K562 (cell line): ENCODE results near the gene FAM20B. TPM values are rescaled to one million over a fixed set of nuclear protein-coding genes. Genes with fewer than 3 reads are reported as not detected.

ENCODE experiments used
- ATAC-seq: fragments of 200-7000 bp; cut with Tn5 transposase; 3 replicates; pipeline ENCODE4 v1.9.1; 2020; ENCODE audit warnings: moderate library complexity
- BruUV-seq: library from RNA; stranded (reverse); fragments of 400-500 nt; replicated peaks from 2 replicates; lab custom pipeline; 2021; lab: Mats Ljungman, UMichigan
- CTCF ChIA-PET: fragments of 300-600 bp; formaldehyde crosslinking; extraction: SDS; loops from one replicate; lab custom pipeline; 2021; ENCODE audit warnings: low intra/inter-chr PET ratio; lab: Yijun Ruan, JAX
- POLR2A ChIA-PET: fragments of 300-600, 350-650 bp; sonication (Branson Sonifier 250); formaldehyde crosslinking; extraction: SDS; loops from one replicate; lab custom pipeline; 2021; ENCODE audit warnings: antibody characterized with exemption, inconsistent platforms; lab: Yijun Ruan, JAX
- DNase-seq, 4 experiments: peaks; one replicate each; pipeline versions ENCODE4 v3.0.0 to v3.0.0-alpha.2; 2011 to 2018; ENCODE audit warnings: low spot score in 3 of 4, mixed read lengths in 3 of 4; ENCODE audit errors: extremely low read depth in 1 of 4
- FAIRE-seq: peaks from 2 replicates; lab custom pipeline; 2011; peaks lifted over from hg19 to GRCh38; lab: Jason Lieb, UNC
- H2AFZ ChIP-seq: 2 replicates; pipeline ENCODE4 v1.6.0; 2011; ENCODE audit warnings: low read depth, low read length, control low read depth, inconsistent platforms
- H3K27ac ChIP-seq: fragments of 200-600 bp; 3 replicates; pipeline ENCODE4 v1.8.0; 2011; ENCODE audit warnings: low read depth, mild to moderate bottlenecking, control low read depth, inconsistent platforms, low read length, moderate library complexity, mixed read lengths; ENCODE audit errors: extremely low read depth
- H3K27me3 ChIP-seq, 2 experiments: fragments of 300-600 bp in 1 of 2; 2 replicates in 1 of 2; 3 replicates in 1 of 2; pipeline versions ENCODE4 v1.6.0 to v1.8.0; 2011; ENCODE audit warnings: inconsistent platforms in 2 of 2, low read length in 2 of 2, mild to moderate bottlenecking in 1 of 2, mixed read lengths in 1 of 2, moderate library complexity in 1 of 2; ENCODE audit not compliant: control insufficient read depth in 2 of 2, insufficient read depth in 2 of 2
- H3K36me3 ChIP-seq: fragments of 300-600 bp; 3 replicates; pipeline ENCODE4 v1.8.0; 2011; ENCODE audit warnings: mild to moderate bottlenecking, low read length, inconsistent platforms; ENCODE audit not compliant: control insufficient read depth, insufficient read depth
- H3K4me1 ChIP-seq, 2 experiments: fragments of 200-600 bp in 1 of 2; replicated peaks in 1 of 2; 2 replicates in 1 of 2; 3 replicates in 1 of 2; pipeline versions ENCODE4 v1.5.1 to v1.8.0; 2011; ENCODE audit warnings: inconsistent platforms in 2 of 2, low read length in 2 of 2, mild to moderate bottlenecking in 1 of 2, mixed read lengths in 1 of 2, moderate library complexity in 1 of 2; ENCODE audit not compliant: control insufficient read depth in 2 of 2, insufficient read depth in 2 of 2
- H3K4me2 ChIP-seq: 2 replicates; pipeline ENCODE4 v1.6.1; 2011; ENCODE audit warnings: low read length, control low read depth, inconsistent platforms, mixed read lengths; ENCODE audit not compliant: insufficient read depth
- H3K4me3 ChIP-seq: fragments of 200-600 bp; sonication (generic), shearing (Covaris generic); 2 replicates; pipeline ENCODE4 v1.5.1; 2016; ENCODE audit warnings: control low read depth, inconsistent platforms
- H3K79me2 ChIP-seq: fragments of 200-600 bp; 3 replicates; pipeline ENCODE4 v1.8.0; 2011; ENCODE audit warnings: low read length, inconsistent platforms; ENCODE audit not compliant: control insufficient read depth, insufficient read depth
- H3K9ac ChIP-seq, 2 experiments: 2 replicates each; pipeline versions ENCODE4 v1.6.0 to v1.6.1; 2011; ENCODE audit warnings: low read depth in 2 of 2, low read length in 2 of 2, control low read depth in 1 of 2, inconsistent platforms in 1 of 2, mild to moderate bottlenecking in 1 of 2, mixed read lengths in 1 of 2; ENCODE audit not compliant: insufficient read depth in 1 of 2
- H3K9me1 ChIP-seq: one replicate; pipeline ENCODE4 v1.6.0; 2011; ENCODE audit warnings: inconsistent platforms, mild to moderate bottlenecking, low read length, moderate library complexity; ENCODE audit not compliant: control insufficient read depth, insufficient read depth
- H3K9me3 ChIP-seq: replicated peaks from 2 replicates; pipeline ENCODE4 v1.5.1; 2011; ENCODE audit warnings: low read depth, low read length, inconsistent platforms; ENCODE audit not compliant: control insufficient read depth, insufficient read depth
- H4K20me1 ChIP-seq: replicated peaks from 2 replicates; pipeline ENCODE4 v1.6.1; 2011; ENCODE audit warnings: low read length, inconsistent platforms, mixed read lengths; ENCODE audit not compliant: control insufficient read depth, insufficient read depth
- BRF1 ChIP-seq: IDR thresholded peaks from 3 replicates; pipeline ENCODE4 v1.6.1; 2011; ENCODE audit warnings: borderline replicate concordance, mild to moderate bottlenecking; ENCODE audit not compliant: insufficient read length; ENCODE audit errors: extremely low read depth
- EGR1 ChIP-seq: fragments of 450-650 bp; conservative IDR thresholded peaks from 2 replicates; pipeline ENCODE4 v1.6.1; 2017; ENCODE audit warnings: mild to moderate bottlenecking
- FIP1L1 ChIP-seq: fragments of 200-400 bp; formaldehyde crosslinking; IDR thresholded peaks from 2 replicates; pipeline ENCODE4 v1.6.1; 2018; ENCODE audit warnings: mild to moderate bottlenecking, low read depth, low read length; ENCODE audit not compliant: poor library complexity, severe bottlenecking
- PATZ1 ChIP-seq: fragments of 250-450 bp; sonication (Bioruptor Pico); IDR thresholded peaks from 2 replicates; pipeline ENCODE4 v1.5.0; 2020; ENCODE audit warnings: mild to moderate bottlenecking, borderline replicate concordance
- RAD51 ChIP-seq: fragments of 450-650 bp; IDR thresholded peaks from 2 replicates; pipeline ENCODE4 v1.7.1; 2016; ENCODE audit warnings: low read depth, mild to moderate bottlenecking, borderline replicate concordance
- SAP30 ChIP-seq: fragments of 200-600 bp; sonication (generic); IDR thresholded peaks from 2 replicates; pipeline ENCODE4 v1.6.1; 2012; ENCODE audit warnings: borderline replicate concordance, low read depth, mild to moderate bottlenecking, moderate library complexity, low read length, control low read depth, inconsistent platforms; ENCODE audit not compliant: insufficient read depth, poor library complexity, severe bottlenecking
- STAT5B ChIP-seq: fragments of 250-450 bp; sonication (Bioruptor Pico); IDR thresholded peaks from 2 replicates; pipeline ENCODE4 v1.8.0; 2021; ENCODE audit warnings: mild to moderate bottlenecking, inconsistent platforms
- ZBTB7A ChIP-seq: IDR thresholded peaks from 2 replicates; pipeline ENCODE4 v1.6.1; 2011; ENCODE audit warnings: low read depth, mild to moderate bottlenecking, low read length, moderate library complexity, borderline replicate concordance; ENCODE audit not compliant: control insufficient read depth
- ZNF561 ChIP-seq: fragments of 450-650 bp; formaldehyde crosslinking; conservative IDR thresholded peaks from 2 replicates; pipeline ENCODE4 v1.4.0; 2020; ENCODE audit warnings: mild to moderate bottlenecking, moderate library complexity
- WGBS: fragments of 100-300 bp; shearing (Covaris generic); methylation state at CpG from one replicate; pipeline ENCODE4 v1.1.6; 2016; ENCODE audit warnings: low coverage, mixed read lengths; ENCODE audit not compliant: insufficient coverage; ENCODE audit errors: missing lambda C conversion rate; 5-methylcytosine and 5-hydroxymethylcytosine counted together
- in situ Hi-C: fragments of 300-500 bp; cut with MboI; formaldehyde crosslinking; loops from 4 replicates; pipeline ENCODE4 v1.15.0; 2018; ENCODE audit warnings: inconsistent platforms, mixed read lengths
- intact Hi-C: fragments of 100-400 bp; cut with micrococcal nuclease; formaldehyde crosslinking; loops from 2 replicates; pipeline ENCODE4 v1.14.2; 2022
- polyA plus RNA-seq, 8 experiments: library from polyadenylated mRNA; depleted of rRNA in 4 of 8; stranded (reverse) in 5 of 8; unstranded in 3 of 8; fragments of >200 nt; fragmentation: Nextera tagmentation in 2 of 8; fragmentation: Illumina TruSeq in 1 of 8; extraction: Ambion mirVana in 2 of 8; extraction: Trizol in 1 of 8; gene quantifications; 2 replicates each; pipeline versions ENCODE4 v1.2.1 to v1.2.3, GENCODE V29; 2011 to 2014; ENCODE audit warnings: inconsistent platforms in 1 of 8, missing spikeins in 1 of 8
- total RNA-seq, 7 experiments: library from RNA; depleted of rRNA in 6 of 7; stranded (reverse); fragments of >200 nt in 6 of 7; fragmentation: Illumina TruSeq in 2 of 7; extraction: Trizol in 2 of 7; gene quantifications; 2 replicates each; pipeline versions ENCODE4 v1.2.1 to v1.2.3, GENCODE V29; 2011 to 2021; ENCODE audit warnings: low replicate concordance in 1 of 7
- TF ChIP-seq, protein P1 (sequence below): sonication (generic); formaldehyde crosslinking; IDR thresholded peaks from 2 replicates; pipeline ENCODE4 v1.8.1; 2023; ENCODE audit warnings: missing genetic modification reagents, mild to moderate bottlenecking, borderline replicate concordance

Gene FAM20B
- total and polyA plus RNA-seq, 9 of the 15 experiments (the other 6 are each of a cell fraction or from before 2014, with no cell fraction given), result 7.2 to 67.5 (median 42.9) TPM

GRCh38 chr1:179081687-179082332, 56.1 kb downstream of the FAM20B start, which contains the start of gene TOR3A (continued):
- TF ChIP-seq PATZ1 (CRISPR knock-in tag) (no peak), SAP30 (peak; percentile 83), BRF1 (no peak)

DNA sequence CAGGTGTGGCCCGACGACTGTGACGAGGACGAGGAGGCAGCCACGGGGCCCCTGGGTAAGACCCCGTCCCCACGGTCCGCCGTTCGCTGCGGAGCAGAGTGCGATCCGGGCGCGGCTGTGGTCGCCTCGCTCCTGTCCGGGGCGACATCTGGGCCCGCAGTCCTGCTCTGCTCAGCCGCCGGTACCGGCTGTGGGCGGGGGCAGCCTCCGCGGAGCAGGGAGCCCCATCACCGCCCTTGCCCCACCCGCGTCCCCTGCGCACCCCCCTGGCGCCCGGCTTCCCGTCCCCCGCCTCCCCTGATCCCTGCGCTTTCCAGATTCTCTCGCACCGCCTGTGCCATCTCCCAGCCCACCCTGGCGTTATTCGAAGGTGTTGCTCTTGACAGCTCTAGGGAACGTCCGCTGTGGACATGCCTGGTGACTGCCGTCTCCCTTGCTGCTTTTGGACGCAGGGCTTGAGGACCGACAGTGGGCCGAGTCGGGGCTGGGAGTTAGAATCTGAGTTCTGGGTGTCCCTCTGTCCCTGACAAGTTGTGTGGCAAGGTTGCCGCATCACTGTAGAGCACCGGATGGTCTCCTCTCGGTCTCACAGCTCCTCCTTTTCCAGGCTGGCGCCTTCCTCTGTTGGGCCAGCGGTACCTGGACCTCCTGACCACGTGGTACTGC, 56.8 kb downstream of the FAM20B start:
- peak overlapping the region; percentile 63 for H3K4me3 ChIP-seq
- H4K20me1 ChIP-seq, result no peaks in the 10 kb centered on the region
- intact Hi-C loops, result loop anchor here (1.0 to 10.0 kb wide), 5 partner anchors 35 to 732 kb away; no protein-coding TSS in a partner anchor
- ATAC-seq, result peak; percentile 59
- CTCF ChIA-PET, result interaction anchor here (1.0 kb wide), 1 partner anchor 551 kb away, joined by 3 read pairs; no protein-coding TSS in a partner anchor
- no TSS peak for BruUV-seq
- in situ Hi-C loops, result loop anchor here (10.0 kb wide), 1 partner anchor 282 kb away; the partner anchor contains the start of gene AXDND1
- H3K4me2 ChIP-seq, result peak overlapping the region; percentile 92
- H3K4me1 ChIP-seq, result peaks cover 17 to 26% of the 10 kb centered on the region in 2 experiments; a peak in 4 of 5 replicates
- peaks cover 29% of the 10 kb centered on the region for H3K79me2 ChIP-seq
- POLR2A ChIA-PET, result interaction anchor here (0.7 to 1.7 kb wide), 7 partner anchors 11 to 66 kb away, joined by 3 to 6 read pairs (median 4); no protein-coding TSS in a partner anchor
- peak overlapping the region; percentile 78 to 99 for H3K9ac ChIP-seq
- WGBS, result under 1% methylated on average over 44 of the region's 52 CpGs
- peak; percentile 58 to 86 (median 74) for DNase-seq
- H3K9me3 ChIP-seq, result no peaks in the 10 kb centered on the region
- peak overlapping the region; percentile 78 for H3K27ac ChIP-seq
- no peaks in the 10 kb centered on the region for H3K9me1 ChIP-seq
- H2AFZ ChIP-seq, result peak overlapping the region; percentile 96
- FAIRE-seq, result no peak
- H3K36me3 ChIP-seq, result peaks cover 32% of the 10 kb centered on the region; the same call in 2 of the 3 replicates
- H3K27me3 ChIP-seq, result no peaks in the 10 kb centered on the region
- peak; percentile 79 for TF ChIP-seq RAD51
- TF ChIP-seq STAT5B (CRISPR knock-in tag), result no peak
- TF ChIP-seq ZNF561 (CRISPR knock-in tag), result no peak
- TF ChIP-seq ZBTB7A, result 0 out of 2 replicates have a peak, but pooled peaks have one; percentile 17
- TF ChIP-seq FIP1L1, result peak; percentile 77
- TF ChIP-seq, protein P1, sequence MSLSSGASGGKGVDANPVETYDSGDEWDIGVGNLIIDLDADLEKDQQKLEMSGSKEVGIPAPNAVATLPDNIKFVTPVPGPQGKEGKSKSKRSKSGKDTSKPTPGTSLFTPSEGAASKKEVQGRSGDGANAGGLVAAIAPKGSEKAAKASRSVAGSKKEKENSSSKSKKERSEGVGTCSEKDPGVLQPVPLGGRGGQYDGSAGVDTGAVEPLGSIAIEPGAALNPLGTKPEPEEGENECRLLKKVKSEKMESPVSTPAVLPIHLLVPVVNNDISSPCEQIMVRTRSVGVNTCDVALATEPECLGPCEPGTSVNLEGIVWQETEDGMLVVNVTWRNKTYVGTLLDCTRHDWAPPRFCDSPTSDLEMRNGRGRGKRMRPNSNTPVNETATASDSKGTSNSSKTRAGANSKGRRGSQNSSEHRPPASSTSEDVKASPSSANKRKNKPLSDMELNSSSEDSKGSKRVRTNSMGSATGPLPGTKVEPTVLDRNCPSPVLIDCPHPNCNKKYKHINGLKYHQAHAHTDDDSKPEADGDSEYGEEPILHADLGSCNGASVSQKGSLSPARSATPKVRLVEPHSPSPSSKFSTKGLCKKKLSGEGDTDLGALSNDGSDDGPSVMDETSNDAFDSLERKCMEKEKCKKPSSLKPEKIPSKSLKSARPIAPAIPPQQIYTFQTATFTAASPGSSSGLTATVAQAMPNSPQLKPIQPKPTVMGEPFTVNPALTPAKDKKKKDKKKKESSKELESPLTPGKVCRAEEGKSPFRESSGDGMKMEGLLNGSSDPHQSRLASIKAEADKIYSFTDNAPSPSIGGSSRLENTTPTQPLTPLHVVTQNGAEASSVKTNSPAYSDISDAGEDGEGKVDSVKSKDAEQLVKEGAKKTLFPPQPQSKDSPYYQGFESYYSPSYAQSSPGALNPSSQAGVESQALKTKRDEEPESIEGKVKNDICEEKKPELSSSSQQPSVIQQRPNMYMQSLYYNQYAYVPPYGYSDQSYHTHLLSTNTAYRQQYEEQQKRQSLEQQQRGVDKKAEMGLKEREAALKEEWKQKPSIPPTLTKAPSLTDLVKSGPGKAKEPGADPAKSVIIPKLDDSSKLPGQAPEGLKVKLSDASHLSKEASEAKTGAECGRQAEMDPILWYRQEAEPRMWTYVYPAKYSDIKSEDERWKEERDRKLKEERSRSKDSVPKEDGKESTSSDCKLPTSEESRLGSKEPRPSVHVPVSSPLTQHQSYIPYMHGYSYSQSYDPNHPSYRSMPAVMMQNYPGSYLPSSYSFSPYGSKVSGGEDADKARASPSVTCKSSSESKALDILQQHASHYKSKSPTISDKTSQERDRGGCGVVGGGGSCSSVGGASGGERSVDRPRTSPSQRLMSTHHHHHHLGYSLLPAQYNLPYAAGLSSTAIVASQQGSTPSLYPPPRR (CRISPR knock-in tag), result 0 out of 2 replicates have a peak, but pooled peaks have one; percentile 9
- TF ChIP-seq EGR1, result 0 out of 2 replicates have a peak, but pooled peaks have one; percentile 19
